22Rv1 (cell line): Measurements from ENCODE around the gene METTL2B.

Experiments
- ZFX ChIP-seq: fragments of 450-650 bp; IDR thresholded peaks from 2 replicates; pipeline ENCODE4 v1.6.1; 2017; ENCODE audit warnings: antibody characterized with exemption, borderline replicate concordance
- TF ChIP-seq, protein P1 (sequence below): fragments of 450-650 bp; IDR thresholded peaks from 2 replicates; pipeline ENCODE4 v1.5.1; 2017; ENCODE audit warnings: mild to moderate bottlenecking

DNA sequence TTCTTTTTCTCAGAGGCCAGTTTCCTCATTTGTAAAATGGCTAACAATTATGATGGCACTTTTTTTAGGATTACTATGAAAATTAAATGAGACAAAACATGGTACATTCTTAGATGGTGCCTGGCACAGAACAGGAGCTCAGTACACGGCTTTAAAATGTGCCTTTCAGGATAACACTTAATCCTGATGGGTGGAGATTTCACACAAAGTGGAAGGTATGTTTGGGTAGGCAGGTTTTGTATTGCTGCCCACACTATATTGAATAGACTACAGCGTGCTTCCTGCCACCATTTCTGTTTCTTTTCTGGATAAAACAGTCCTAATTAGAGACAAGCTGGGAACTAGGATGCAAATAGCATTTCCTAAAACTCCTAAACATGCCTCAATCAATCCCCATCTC lies 44.8 kb upstream of the METTL2B start:
- TF ChIP-seq, protein P1, sequence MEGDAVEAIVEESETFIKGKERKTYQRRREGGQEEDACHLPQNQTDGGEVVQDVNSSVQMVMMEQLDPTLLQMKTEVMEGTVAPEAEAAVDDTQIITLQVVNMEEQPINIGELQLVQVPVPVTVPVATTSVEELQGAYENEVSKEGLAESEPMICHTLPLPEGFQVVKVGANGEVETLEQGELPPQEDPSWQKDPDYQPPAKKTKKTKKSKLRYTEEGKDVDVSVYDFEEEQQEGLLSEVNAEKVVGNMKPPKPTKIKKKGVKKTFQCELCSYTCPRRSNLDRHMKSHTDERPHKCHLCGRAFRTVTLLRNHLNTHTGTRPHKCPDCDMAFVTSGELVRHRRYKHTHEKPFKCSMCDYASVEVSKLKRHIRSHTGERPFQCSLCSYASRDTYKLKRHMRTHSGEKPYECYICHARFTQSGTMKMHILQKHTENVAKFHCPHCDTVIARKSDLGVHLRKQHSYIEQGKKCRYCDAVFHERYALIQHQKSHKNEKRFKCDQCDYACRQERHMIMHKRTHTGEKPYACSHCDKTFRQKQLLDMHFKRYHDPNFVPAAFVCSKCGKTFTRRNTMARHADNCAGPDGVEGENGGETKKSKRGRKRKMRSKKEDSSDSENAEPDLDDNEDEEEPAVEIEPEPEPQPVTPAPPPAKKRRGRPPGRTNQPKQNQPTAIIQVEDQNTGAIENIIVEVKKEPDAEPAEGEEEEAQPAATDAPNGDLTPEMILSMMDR, result no peak
- TF ChIP-seq ZFX, result no peak
